ENCODE measurements around the gene CRYBB3. TPM values are rescaled to one million over a fixed set of nuclear protein-coding genes. Genes with fewer than 3 reads are reported as not detected.

Gene CRYBB3
- total RNA-seq, 1 donor from 2014 or later, result 0.43 TPM

DNA sequence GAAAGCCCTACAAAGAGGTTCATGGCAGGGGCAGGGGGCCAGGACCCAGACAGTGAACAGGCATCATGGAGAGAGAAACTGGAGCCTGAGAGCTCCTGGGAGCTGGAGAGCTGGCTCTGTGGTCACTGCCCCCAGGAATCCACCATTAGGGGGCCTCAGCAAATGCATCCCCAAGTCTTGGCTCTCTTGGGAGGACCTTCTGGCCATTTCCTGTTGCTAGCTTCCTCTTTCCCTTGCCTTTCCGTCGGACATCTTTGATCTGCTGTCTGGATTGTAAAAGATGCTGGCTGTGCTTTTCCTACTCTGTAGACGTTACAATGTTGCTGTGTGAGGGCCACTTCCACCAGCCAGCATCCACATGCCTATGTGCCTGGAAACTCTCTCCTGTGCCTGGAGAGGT lies 12.7 kb downstream of the CRYBB3 start:
- no peaks in the 10 kb centered on the region for H3K36me3 Mint-ChIP-seq (ENCODE audit: low read depth, unreplicated experiment)
- H3K4me2 ChIP-seq (ENCODE audit: low read length), result no peak overlapping the region
- peaks cover 5% of the 10 kb centered on the region for H3K27me3 ChIP-seq (ENCODE audit: insufficient read depth, low read length)
- FAIRE-seq (no peak), DNase-seq (ENCODE audit: low read depth) (no peak)
- H2AFZ ChIP-seq (ENCODE audit: low read depth, low read length), result no peak overlapping the region
- no peak overlapping the region for H3K27ac ChIP-seq (ENCODE audit: low read depth, low read length)
- H3K4me3 ChIP-seq (ENCODE audit: insufficient read depth, low read depth, low read length), result no peak overlapping the region
- no peak overlapping the region for H3K9ac ChIP-seq (ENCODE audit: low read length)
- H3K4me3 Mint-ChIP-seq (ENCODE audit: unreplicated experiment), result no peak overlapping the region
- no peaks in the 10 kb centered on the region for H3K36me3 ChIP-seq (ENCODE audit: insufficient read depth, low read length)
- H4K20me1 ChIP-seq (ENCODE audit: insufficient read depth, low read length), result no peaks in the 10 kb centered on the region
- H3K27me3 Mint-ChIP-seq (ENCODE audit: low read depth, unreplicated experiment), result peaks cover 9% of the 10 kb centered on the region
- no peaks in the 10 kb centered on the region for H3K79me2 ChIP-seq (ENCODE audit: insufficient read depth, low read length)
- no peak for TF ChIP-seq EZH2 (IDR thresholded peaks at IDR 0.05; ENCODE audit: insufficient read depth, low read length)
- TF ChIP-seq, protein P1, sequence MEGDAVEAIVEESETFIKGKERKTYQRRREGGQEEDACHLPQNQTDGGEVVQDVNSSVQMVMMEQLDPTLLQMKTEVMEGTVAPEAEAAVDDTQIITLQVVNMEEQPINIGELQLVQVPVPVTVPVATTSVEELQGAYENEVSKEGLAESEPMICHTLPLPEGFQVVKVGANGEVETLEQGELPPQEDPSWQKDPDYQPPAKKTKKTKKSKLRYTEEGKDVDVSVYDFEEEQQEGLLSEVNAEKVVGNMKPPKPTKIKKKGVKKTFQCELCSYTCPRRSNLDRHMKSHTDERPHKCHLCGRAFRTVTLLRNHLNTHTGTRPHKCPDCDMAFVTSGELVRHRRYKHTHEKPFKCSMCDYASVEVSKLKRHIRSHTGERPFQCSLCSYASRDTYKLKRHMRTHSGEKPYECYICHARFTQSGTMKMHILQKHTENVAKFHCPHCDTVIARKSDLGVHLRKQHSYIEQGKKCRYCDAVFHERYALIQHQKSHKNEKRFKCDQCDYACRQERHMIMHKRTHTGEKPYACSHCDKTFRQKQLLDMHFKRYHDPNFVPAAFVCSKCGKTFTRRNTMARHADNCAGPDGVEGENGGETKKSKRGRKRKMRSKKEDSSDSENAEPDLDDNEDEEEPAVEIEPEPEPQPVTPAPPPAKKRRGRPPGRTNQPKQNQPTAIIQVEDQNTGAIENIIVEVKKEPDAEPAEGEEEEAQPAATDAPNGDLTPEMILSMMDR (IDR thresholded peaks at IDR 0.05; ENCODE audit: insufficient read depth, low read depth, low read length), result no peak
- H3K4me1 ChIP-seq (ENCODE audit: insufficient read depth, low read length), result no peaks in the 10 kb centered on the region
- H3K4me1 Mint-ChIP-seq (ENCODE audit: low read depth, unreplicated experiment), result no peaks in the 10 kb centered on the region
- H3K9me3 Mint-ChIP-seq (ENCODE audit: unreplicated experiment), result peaks cover 15% of the 10 kb centered on the region
- no peak overlapping the region for H3K27ac Mint-ChIP-seq (ENCODE audit: unreplicated experiment)
- no peaks in the 10 kb centered on the region for H3K9me3 ChIP-seq (ENCODE audit: insufficient read depth, low read depth, low read length)

DNA sequence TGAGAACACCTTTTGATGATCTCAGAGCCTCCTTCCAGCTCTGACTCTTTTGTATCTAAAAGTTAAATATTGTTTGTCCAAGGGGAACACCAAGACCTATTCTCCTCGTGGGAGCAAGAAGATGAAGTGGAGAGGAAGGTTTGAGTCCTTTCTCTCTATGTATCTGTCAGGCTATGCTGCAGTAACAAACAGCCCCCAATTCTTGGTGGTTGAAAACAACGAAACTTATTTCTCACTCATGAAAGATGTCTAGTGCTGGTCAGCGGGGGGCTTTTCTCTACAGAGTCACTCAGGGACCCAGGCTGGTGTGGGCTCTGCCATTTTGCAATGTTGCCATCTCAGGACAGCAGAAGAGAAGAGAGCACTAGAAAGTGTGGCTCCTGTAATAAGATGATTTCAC lies 13.6 kb downstream of the CRYBB3 start:
- H3K9me3 Mint-ChIP-seq (ENCODE audit: unreplicated experiment), result peaks cover 15% of the 10 kb centered on the region
- H3K27ac Mint-ChIP-seq (ENCODE audit: unreplicated experiment), result no peak overlapping the region
- H3K4me3 Mint-ChIP-seq (ENCODE audit: unreplicated experiment), result no peak overlapping the region
- H3K27me3 Mint-ChIP-seq (ENCODE audit: low read depth, unreplicated experiment), result peaks cover 15% of the 10 kb centered on the region
- Histone ChIP-seq H3K36me3 (ENCODE audit: insufficient read depth, low read length) (no peaks in the 10 kb centered on the region), H3K9ac (ENCODE audit: low read length) (no peak overlapping the region), H3K79me2 (ENCODE audit: insufficient read depth, low read length) (no peaks in the 10 kb centered on the region), H3K4me2 (ENCODE audit: low read length) (no peak overlapping the region), H3K4me3 (ENCODE audit: insufficient read depth, low read depth, low read length) (no peak overlapping the region), H3K27me3 (ENCODE audit: insufficient read depth, low read length) (peaks cover 5% of the 10 kb centered on the region), H3K27ac (ENCODE audit: low read depth, low read length) (no peak overlapping the region), H4K20me1 (ENCODE audit: insufficient read depth, low read length) (no peaks in the 10 kb centered on the region), H3K9me3 (ENCODE audit: insufficient read depth, low read depth, low read length) (no peaks in the 10 kb centered on the region), H2AFZ (ENCODE audit: low read depth, low read length) (no peak overlapping the region), H3K4me1 (ENCODE audit: insufficient read depth, low read length) (no peaks in the 10 kb centered on the region)
- H3K4me1 Mint-ChIP-seq (ENCODE audit: low read depth, unreplicated experiment), result no peaks in the 10 kb centered on the region
- no peaks in the 10 kb centered on the region for H3K36me3 Mint-ChIP-seq (ENCODE audit: low read depth, unreplicated experiment)
- DNase-seq (ENCODE audit: low read depth), result no peak
- FAIRE-seq, result no peak
- no peak for TF ChIP-seq EZH2 (IDR thresholded peaks at IDR 0.05; ENCODE audit: insufficient read depth, low read length)

DNA sequence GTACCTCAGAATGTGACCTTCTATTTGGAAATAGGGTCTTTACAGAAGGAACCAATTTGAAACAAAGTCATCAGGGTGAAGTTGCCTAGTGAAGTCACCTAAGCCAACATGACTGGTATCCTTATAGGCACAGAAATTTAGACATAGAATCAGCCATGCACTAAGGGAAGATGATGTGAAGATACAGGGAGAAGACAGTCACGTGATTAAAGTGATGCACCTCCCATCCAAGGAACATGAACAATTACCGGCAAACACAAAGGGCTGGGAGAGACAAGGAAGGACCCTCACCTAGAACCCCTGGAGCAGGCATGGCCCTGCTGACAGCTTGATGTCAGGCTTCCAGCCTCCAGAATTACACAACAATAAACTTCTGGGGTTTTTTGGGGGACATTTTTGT lies 16.6 kb downstream of the CRYBB3 start:
- no peaks in the 10 kb centered on the region for H3K4me1 ChIP-seq (ENCODE audit: insufficient read depth, low read length)
- H3K4me3 ChIP-seq (ENCODE audit: insufficient read depth, low read depth, low read length), result no peak overlapping the region
- Mint-ChIP-seq H3K4me3 (ENCODE audit: unreplicated experiment) (no peak overlapping the region), H3K4me1 (ENCODE audit: low read depth, unreplicated experiment) (no peaks in the 10 kb centered on the region), H3K27ac (ENCODE audit: unreplicated experiment) (no peak overlapping the region), H3K36me3 (ENCODE audit: low read depth, unreplicated experiment) (no peaks in the 10 kb centered on the region), H3K27me3 (ENCODE audit: low read depth, unreplicated experiment) (peaks cover 41% of the 10 kb centered on the region), H3K9me3 (ENCODE audit: unreplicated experiment) (peaks cover 15% of the 10 kb centered on the region)
- DNase-seq (ENCODE audit: low read depth) (no peak), FAIRE-seq (no peak)
- H4K20me1 ChIP-seq (ENCODE audit: insufficient read depth, low read length), result no peaks in the 10 kb centered on the region
- H3K9ac ChIP-seq (ENCODE audit: low read length), result no peak overlapping the region
- no peaks in the 10 kb centered on the region for H3K36me3 ChIP-seq (ENCODE audit: insufficient read depth, low read length)
- no peak overlapping the region for H2AFZ ChIP-seq (ENCODE audit: low read depth, low read length)
- H3K27ac ChIP-seq (ENCODE audit: low read depth, low read length), result no peak overlapping the region
- peaks cover 12% of the 10 kb centered on the region for H3K27me3 ChIP-seq (ENCODE audit: insufficient read depth, low read length)
- no peaks in the 10 kb centered on the region for H3K9me3 ChIP-seq (ENCODE audit: insufficient read depth, low read depth, low read length)
- TF ChIP-seq, protein P1 (IDR thresholded peaks at IDR 0.05; ENCODE audit: insufficient read depth, low read depth, low read length), result no peak
- no peak for TF ChIP-seq EZH2 (IDR thresholded peaks at IDR 0.05; ENCODE audit: insufficient read depth, low read length)
- H3K4me2 ChIP-seq (ENCODE audit: low read length), result no peak overlapping the region
- no peaks in the 10 kb centered on the region for H3K79me2 ChIP-seq (ENCODE audit: insufficient read depth, low read length)

Measured in astrocyte (in vitro differentiated cells and primary cell).